CD4-positive, alpha-beta T cell treated with Interferon gamma for 1 hour (primary cell): ENCODE results near the gene MRPL53.
A peak's percentile ranks its signal among the peaks of the same experiment; 100 is the strongest.
"Not testable (repeated sequence)": the region's sequence is repeated elsewhere in the genome, so short reads cannot be mapped to it uniquely, and the experiment has no call there.

ENCODE experiments used
- DNase-seq: peaks from one replicate; pipeline ENCODE4 v3.0.0-alpha.2; 2020

MRPL53 gene

GRCh38 chr2:74481431-74481830, 9.0 kb upstream of the MRPL53 start:
- no peak for DNase-seq

- no peak for DNase-seq
Measured at GRCh38 chr2:74474899-74475298, 2.4 kb upstream of the MRPL53 start.

GRCh38 chr2:74474481-74474880, 2.0 kb upstream of the MRPL53 start:
- no peak for DNase-seq

GRCh38 chr2:74472945-74473258, 422 bp upstream of the MRPL53 start:
- no peak for DNase-seq

GRCh38 chr2:74471332-74472065, 981 bp downstream of the MRPL53 start:
- DNase-seq, result no peak

GRCh38 chr2:74470742-74471141, 1.7 kb downstream of the MRPL53 start:
- DNase-seq, result not testable (repeated sequence)

- no peak for DNase-seq
Measured at GRCh38 chr2:74464406-74464805, 8.1 kb downstream of the MRPL53 start.

GRCh38 chr2:74462786-74463105, 9.7 kb downstream of the MRPL53 start:
- DNase-seq, result no peak

GRCh38 chr2:74462054-74462785, 10.3 kb downstream of the MRPL53 start:
- DNase-seq, result no peak

- no peak for DNase-seq
Measured at GRCh38 chr2:74461187-74462053, 11.1 kb downstream of the MRPL53 start.

- not testable (repeated sequence) for DNase-seq
Measured at GRCh38 chr2:74460187-74460586, 12.3 kb downstream of the MRPL53 start.

GRCh38 chr2:74459503-74460118, 12.9 kb downstream of the MRPL53 start:
- DNase-seq, result not testable (repeated sequence)

GRCh38 chr2:74458938-74459363, 13.5 kb downstream of the MRPL53 start:
- no peak for DNase-seq

- peak; percentile 100 for DNase-seq
Measured at GRCh38 chr2:74458132-74458937, 14.1 kb downstream of the MRPL53 start, which contains the start of gene WBP1. TSS of gene WBP1 (plus strand) at chr2:74458438. CDS start at chr2:74458603, 165 bp downstream.

- peak; percentile 86 for DNase-seq
Measured at GRCh38 chr2:74457549-74458131, 14.8 kb downstream of the MRPL53 start.

GRCh38 chr2:74457129-74457548, 15.3 kb downstream of the MRPL53 start:
- no peak for DNase-seq

- peak; percentile 96 for DNase-seq
Measured at GRCh38 chr2:74454654-74455511, 17.6 kb downstream of the MRPL53 start, which contains the start of gene INO80B. TSS of gene INO80B (plus strand) at chr2:74455087. CDS start at chr2:74455117, 30 bp downstream.

GRCh38 chr2:74450570-74451190, 21.8 kb downstream of the MRPL53 start:
- DNase-seq, result no peak

GRCh38 chr2:74448771-74449170, 23.7 kb downstream of the MRPL53 start:
- DNase-seq, result no peak
